D721Med (cell line): ENCODE results near the gene TMEM131L.

ENCODE experiments used
- DNase-seq: peaks from one replicate; pipeline ENCODE4 v3.0.0; 2011; ENCODE audit warnings: low spot score; ENCODE audit not compliant: insufficient read length
- FAIRE-seq: peaks from 2 replicates; lab custom pipeline; 2011; peaks lifted over from hg19 to GRCh38; lab: Jason Lieb, UNC
- TF ChIP-seq, protein P1 (sequence below): IDR thresholded peaks from 2 replicates; pipeline ENCODE4 v1.5.1; 2012; ENCODE audit warnings: mild to moderate bottlenecking, control low read depth; ENCODE audit not compliant: insufficient read depth; ENCODE audit errors: missing control alignments

Gene TMEM131L

GRCh38 chr4:153523941-153524386, 57.8 kb downstream of the TMEM131L start:
- DNase-seq (no peak), FAIRE-seq (no peak)

DNA sequence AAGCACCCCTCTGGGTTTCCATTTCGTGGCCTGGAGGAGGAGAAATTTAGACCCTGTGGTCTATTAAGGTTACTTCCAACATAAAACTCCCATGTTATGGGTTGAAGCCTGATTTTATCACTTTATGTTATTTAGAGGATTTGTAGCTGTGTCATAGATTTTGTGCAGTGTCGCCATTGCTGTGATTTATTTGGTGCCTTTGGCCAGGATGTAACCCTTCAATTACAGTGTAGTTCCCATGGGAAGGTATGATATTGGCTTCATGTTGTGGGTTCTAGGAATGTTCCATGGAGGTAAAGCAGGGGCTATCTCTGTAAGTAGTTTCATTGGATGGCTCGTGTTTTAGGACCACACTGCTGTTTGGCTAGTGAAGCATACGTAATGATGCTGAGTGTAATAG, 58.5 kb downstream of the TMEM131L start:
- FAIRE-seq = no peak
- no peak for DNase-seq
- TF ChIP-seq, protein P1, sequence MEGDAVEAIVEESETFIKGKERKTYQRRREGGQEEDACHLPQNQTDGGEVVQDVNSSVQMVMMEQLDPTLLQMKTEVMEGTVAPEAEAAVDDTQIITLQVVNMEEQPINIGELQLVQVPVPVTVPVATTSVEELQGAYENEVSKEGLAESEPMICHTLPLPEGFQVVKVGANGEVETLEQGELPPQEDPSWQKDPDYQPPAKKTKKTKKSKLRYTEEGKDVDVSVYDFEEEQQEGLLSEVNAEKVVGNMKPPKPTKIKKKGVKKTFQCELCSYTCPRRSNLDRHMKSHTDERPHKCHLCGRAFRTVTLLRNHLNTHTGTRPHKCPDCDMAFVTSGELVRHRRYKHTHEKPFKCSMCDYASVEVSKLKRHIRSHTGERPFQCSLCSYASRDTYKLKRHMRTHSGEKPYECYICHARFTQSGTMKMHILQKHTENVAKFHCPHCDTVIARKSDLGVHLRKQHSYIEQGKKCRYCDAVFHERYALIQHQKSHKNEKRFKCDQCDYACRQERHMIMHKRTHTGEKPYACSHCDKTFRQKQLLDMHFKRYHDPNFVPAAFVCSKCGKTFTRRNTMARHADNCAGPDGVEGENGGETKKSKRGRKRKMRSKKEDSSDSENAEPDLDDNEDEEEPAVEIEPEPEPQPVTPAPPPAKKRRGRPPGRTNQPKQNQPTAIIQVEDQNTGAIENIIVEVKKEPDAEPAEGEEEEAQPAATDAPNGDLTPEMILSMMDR = no peak

More at GRCh38 chr4:153523941-153524386, 57.8 kb downstream of the TMEM131L start:
- TF ChIP-seq, protein P1 = no peak

GRCh38 chr4:153527690-153528089, 61.5 kb downstream of the TMEM131L start:
- DNase-seq = no peak
- TF ChIP-seq, protein P1 = no peak
- no peak for FAIRE-seq

GRCh38 chr4:153528705-153529485, 62.7 kb downstream of the TMEM131L start:
- no peak for DNase-seq
- TF ChIP-seq, protein P1 = no peak
- no peak for FAIRE-seq

DNA sequence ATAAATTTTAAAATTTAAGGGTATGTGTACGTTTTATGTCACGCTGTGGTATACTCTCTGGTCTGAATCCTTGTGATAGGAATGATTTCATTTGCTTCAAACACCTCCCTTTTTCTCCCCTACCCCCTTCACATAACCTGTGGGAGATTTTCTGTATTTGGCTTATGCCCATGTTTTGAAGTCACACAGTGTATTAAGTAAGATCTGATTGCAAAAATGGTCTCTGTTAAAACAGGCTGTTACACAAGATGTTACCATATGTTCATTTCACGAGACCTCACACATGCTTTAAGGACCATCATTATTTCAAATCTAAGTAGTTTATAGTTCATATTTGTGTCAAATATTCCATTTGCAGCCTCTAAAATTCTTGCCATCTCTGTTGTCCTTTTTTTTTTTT, 63.5 kb downstream of the TMEM131L start:
- TF ChIP-seq, protein P1 = no peak
- FAIRE-seq (no peak), DNase-seq (no peak)

- DNase-seq = no peak
- no peak for FAIRE-seq
- TF ChIP-seq, protein P1 = no peak
These were observed 64.3 kb downstream of the TMEM131L start for GRCh38 chr4:153530284-153530999.
